SK-N-SH treated with all-trans-retinoic acid at 6 μM for 48 hours (cell line): ENCODE results near the gene MAGEB4.

Experiments used
- ARNTL ChIP-seq: fragments of 450-650 bp; formaldehyde crosslinking; IDR thresholded peaks from 2 replicates; pipeline ENCODE4 v1.5.0; 2020; ENCODE audit warnings: low read depth, mild to moderate bottlenecking, moderate library complexity, borderline replicate concordance
- ESRRG ChIP-seq: fragments of 250-450 bp; sonication (Bioruptor Pico); IDR thresholded peaks from 2 replicates; pipeline ENCODE4 v1.6.1; 2021; ENCODE audit warnings: mild to moderate bottlenecking
- ZNF8 ChIP-seq: fragments of 450-650 bp; formaldehyde crosslinking; IDR thresholded peaks from 2 replicates; pipeline ENCODE4 v1.5.0; 2020; ENCODE audit warnings: mild to moderate bottlenecking, moderate library complexity

GRCh38 chrX:30261012-30261411 lies 19.2 kb downstream of the MAGEB4 start:
- TF ChIP-seq ARNTL (no peak), ESRRG (CRISPR knock-in tag) (no peak), ZNF8 (CRISPR knock-in tag) (no peak)
